SJSA1 (cell line): ENCODE measurements around the gene SMOC1. TPM values are rescaled to one million over a fixed set of nuclear protein-coding genes. Genes with fewer than 3 reads are reported as not detected.
"Not testable (repeated sequence)": the region's sequence is repeated elsewhere in the genome, so short reads cannot be mapped to it uniquely, and the experiment has no call there.

ENCODE experiments used
- DNase-seq, 2 experiments: peaks; one replicate each; pipeline ENCODE4 v3.0.0-alpha.2; 2015 to 2020; ENCODE audit warnings: low spot score in 2 of 2, low read depth in 1 of 2
- H3K27ac ChIP-seq: fragments of 250-450 bp; sonication (Bioruptor Pico); 2 replicates; pipeline ENCODE4 v1.5.1; 2020; ENCODE audit warnings: mild to moderate bottlenecking, moderate library complexity
- H3K27me3 ChIP-seq: fragments of 250-450 bp; sonication (Bioruptor Pico); replicated peaks from 2 replicates; pipeline ENCODE4 v1.5.1; 2020; ENCODE audit warnings: mild to moderate bottlenecking, moderate library complexity
- H3K36me3 ChIP-seq: fragments of 250-450 bp; sonication (Bioruptor Pico); 2 replicates; pipeline ENCODE4 v1.5.1; 2020; ENCODE audit warnings: mild to moderate bottlenecking
- H3K4me1 ChIP-seq: fragments of 250-450 bp; sonication (Bioruptor Pico); replicated peaks from 2 replicates; pipeline ENCODE4 v1.6.1; 2021; ENCODE audit warnings: mild to moderate bottlenecking
- H3K4me3 ChIP-seq: fragments of 250-450 bp; sonication (Bioruptor Pico); 2 replicates; pipeline ENCODE4 v1.5.1; 2020; ENCODE audit warnings: mild to moderate bottlenecking
- H3K9me3 ChIP-seq: fragments of 250-450 bp; sonication (Bioruptor Pico); replicated peaks from 2 replicates; pipeline ENCODE4 v1.5.1; 2020; ENCODE audit warnings: mild to moderate bottlenecking
- total RNA-seq: library from RNA; depleted of rRNA; stranded (reverse); fragments of >200 nt; shearing (Covaris generic); gene quantifications from 2 replicates; pipeline ENCODE4 v1.2.3, GENCODE V29; 2014

The SMOC1 gene
- total RNA-seq, 1 experiment from 2014 or later, result not detected

DNA sequence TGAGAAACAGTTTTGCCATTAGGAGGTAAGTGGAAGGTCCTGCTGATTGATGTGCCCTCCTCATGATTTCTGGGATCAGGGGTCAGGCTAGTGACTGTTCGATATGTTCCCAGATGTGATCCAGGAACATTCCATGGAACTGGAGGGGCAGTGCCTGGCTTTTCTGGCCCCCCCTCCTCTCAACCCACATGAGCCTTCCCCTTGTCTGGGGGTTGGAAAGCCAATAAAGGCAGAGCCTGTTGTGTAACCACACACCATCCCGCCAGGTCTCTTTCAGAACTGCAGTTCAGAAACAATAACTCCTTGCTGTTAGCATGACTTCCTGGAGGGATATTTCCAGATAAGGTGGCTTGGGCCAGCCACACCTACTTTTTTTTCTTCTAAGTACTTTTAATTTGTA, 17.8 kb downstream of the SMOC1 start:
- H3K9me3 ChIP-seq, result no peaks in the 10 kb centered on the region
- H3K36me3 ChIP-seq, result no peaks in the 10 kb centered on the region
- no peaks in the 10 kb centered on the region for H3K4me1 ChIP-seq
- no peak overlapping the region for H3K27ac ChIP-seq
- no peak overlapping the region for H3K4me3 ChIP-seq
- H3K27me3 ChIP-seq, result no peaks in the 10 kb centered on the region
- DNase-seq, result no peak

DNA sequence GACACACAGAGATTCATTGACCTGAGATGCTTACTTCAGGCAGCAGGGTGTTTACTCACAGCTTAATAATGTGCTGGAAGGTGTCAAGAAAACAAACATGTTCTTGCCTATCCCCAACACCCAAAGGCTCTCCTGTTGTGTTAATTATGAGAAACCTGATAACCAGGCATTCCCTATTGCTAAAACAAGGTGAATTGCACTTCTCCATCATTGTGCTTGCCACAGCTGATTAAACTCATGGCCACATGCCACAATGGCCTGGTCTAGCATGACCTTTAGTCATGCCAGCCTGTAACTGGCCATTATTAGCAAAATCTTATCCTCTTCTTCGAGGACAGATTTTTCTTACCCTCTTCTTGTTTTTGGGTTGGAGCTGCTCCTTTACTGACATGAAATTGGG, 21.4 kb downstream of the SMOC1 start:
- no peaks in the 10 kb centered on the region for H3K4me1 ChIP-seq
- no peaks in the 10 kb centered on the region for H3K27me3 ChIP-seq
- no peaks in the 10 kb centered on the region for H3K9me3 ChIP-seq
- DNase-seq, result no peak
- H3K4me3 ChIP-seq, result no peak overlapping the region
- no peaks in the 10 kb centered on the region for H3K36me3 ChIP-seq
- no peak overlapping the region for H3K27ac ChIP-seq

DNA sequence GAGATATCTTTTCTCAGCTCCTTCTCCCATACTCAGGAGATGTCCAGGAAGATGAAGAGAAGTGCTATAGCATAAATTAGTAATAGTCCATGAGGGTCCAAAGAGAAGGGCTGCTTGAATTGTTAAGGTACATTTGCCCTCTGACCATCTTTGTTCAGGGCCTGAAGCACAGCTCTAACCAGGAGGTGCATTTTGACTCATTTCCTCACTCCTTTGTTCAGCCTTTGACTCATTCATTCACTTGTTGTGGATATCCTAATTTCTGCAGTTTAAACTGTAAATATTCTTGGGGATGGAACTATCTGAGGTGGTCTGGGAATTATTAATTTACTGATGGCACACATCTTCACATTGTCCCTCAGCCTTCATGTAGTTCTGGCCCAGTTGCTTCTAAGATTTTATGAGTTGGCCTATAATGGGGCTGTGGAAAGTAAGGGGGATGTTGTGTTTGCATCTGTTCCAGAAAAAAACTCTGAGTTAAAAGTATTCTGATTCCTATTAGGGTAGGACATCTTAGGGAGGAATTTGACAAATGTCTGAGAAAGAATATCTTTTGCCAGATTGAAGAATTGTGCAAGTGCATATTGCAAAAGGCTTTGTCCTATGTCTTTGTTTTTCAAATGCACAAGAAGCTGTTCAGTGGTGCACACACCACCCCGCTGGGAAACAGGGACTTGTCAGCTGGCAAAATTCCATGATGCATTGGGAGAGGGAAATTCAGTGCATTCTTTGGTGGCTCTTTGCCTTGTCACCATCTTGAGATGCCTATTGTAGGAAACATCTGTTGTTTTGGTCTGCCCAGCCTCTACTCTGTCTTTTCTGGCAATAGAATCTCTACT, 22.1 kb downstream of the SMOC1 start:
- no peak for DNase-seq
- no peaks in the 10 kb centered on the region for H3K9me3 ChIP-seq
- H3K4me3 ChIP-seq, result no peak overlapping the region
- no peak overlapping the region for H3K27ac ChIP-seq
- H3K36me3 ChIP-seq, result no peaks in the 10 kb centered on the region
- no peaks in the 10 kb centered on the region for H3K4me1 ChIP-seq
- H3K27me3 ChIP-seq, result no peaks in the 10 kb centered on the region

DNA sequence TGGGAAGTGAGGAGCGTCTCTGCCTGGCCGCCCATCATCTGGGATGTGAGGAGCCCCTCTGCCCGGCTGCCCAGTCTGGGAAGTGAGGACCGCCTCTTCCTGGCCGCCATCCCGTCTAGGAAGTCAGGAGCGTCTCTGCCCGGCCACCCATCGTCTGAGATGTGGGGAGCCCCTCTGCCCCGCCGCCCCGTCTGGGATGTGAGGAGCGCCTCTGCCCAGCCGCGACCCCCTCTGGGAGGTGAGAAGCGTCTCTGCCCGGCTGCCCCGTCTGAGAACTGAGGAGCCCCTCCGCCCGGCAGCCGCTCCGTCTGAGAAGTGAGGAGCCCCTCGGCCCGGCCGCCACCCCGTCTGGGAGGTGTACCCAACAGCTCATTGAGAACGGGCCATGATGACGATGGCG, 23.8 kb downstream of the SMOC1 start:
- H3K9me3 ChIP-seq, H3K27ac ChIP-seq, H3K4me1 ChIP-seq, H3K4me3 ChIP-seq, H3K27me3 ChIP-seq, DNase-seq, H3K36me3 ChIP-seq: not testable (repeated sequence)

DNA sequence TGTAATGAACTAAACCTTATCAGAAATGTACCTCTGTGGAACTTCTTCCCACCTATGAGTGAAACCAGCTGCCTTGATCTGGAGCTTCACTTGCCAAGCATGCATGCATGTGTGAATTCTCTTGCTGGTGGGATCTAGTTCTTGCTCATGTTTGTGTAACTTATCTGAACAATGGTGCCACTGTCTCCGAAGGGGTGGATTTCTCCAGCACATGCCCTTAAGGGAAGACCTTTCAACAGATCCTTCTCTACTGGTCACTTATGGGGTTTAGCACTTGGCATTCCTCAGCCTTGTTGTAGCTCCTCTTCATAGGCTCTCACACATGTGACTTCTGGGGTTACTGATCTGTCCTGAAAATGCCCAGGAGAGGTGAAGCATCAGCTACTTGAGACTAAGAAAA, 25.0 kb downstream of the SMOC1 start:
- H3K36me3 ChIP-seq, result no peaks in the 10 kb centered on the region
- no peaks in the 10 kb centered on the region for H3K9me3 ChIP-seq
- no peak for DNase-seq
- no peak overlapping the region for H3K4me3 ChIP-seq
- H3K4me1 ChIP-seq, result no peaks in the 10 kb centered on the region
- no peak overlapping the region for H3K27ac ChIP-seq
- H3K27me3 ChIP-seq, result no peaks in the 10 kb centered on the region

DNA sequence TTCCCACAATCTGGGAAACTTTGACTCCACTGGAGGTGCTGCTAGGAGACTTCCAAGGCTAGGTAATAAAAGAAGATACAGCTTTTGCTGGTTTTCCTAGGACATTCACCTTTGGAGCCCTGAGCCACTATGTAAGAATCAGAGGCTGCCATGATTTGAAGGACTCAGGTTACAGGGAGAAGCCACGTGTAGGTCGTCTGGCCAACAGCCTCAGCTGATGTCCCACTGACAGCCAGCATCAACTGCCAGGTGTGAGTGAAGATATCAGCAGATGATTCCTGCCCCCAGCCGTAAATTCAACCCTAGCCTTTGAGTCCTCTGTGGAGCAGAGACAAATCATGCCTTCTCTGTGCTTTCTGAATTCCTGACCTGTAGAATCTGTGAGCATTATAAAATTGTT, 27.0 kb downstream of the SMOC1 start:
- Histone ChIP-seq H3K4me1 (no peaks in the 10 kb centered on the region), H3K36me3 (no peaks in the 10 kb centered on the region), H3K4me3 (no peak overlapping the region), H3K9me3 (no peaks in the 10 kb centered on the region), H3K27me3 (no peaks in the 10 kb centered on the region), H3K27ac (no peak overlapping the region)
- DNase-seq, result no peak

DNA sequence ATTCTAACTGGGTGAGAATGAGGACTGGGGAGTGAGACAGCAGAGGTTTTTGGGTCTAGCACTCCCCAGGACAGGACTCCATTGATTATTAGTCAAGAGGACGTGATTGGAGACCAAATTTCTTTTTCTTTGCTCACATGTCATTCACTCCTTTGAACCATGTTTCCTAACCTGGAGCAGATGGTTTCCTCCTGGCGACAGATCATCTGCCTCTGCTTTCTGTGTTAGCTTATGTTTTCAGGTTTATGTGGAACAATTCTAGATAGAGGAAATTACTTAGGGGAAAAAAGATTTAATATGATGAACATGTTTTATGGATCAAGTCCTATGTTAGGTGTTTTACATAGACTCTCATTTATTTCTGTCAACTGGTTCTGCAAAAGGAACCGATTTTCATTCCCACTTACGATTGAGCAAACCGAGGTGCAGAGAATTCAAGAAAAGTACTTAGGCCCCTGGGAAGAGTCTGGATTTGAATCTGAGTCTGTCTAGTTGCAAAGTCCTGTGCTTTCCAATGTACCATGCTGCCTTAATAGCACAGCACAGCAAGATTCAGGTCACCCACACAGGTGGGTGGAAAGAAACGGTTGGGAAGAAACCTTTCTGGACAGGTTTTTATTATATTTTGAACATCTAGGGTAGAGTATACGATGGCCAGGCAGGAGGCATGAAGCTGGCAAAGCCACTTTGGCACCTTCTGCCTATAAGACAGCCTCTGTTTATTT, 30.8 kb downstream of the SMOC1 start:
- no peak overlapping the region for H3K27ac ChIP-seq
- no peaks in the 10 kb centered on the region for H3K4me1 ChIP-seq
- H3K4me3 ChIP-seq, result no peak overlapping the region
- no peaks in the 10 kb centered on the region for H3K27me3 ChIP-seq
- H3K36me3 ChIP-seq, result no peaks in the 10 kb centered on the region
- no peaks in the 10 kb centered on the region for H3K9me3 ChIP-seq
- DNase-seq, result no peak

DNA sequence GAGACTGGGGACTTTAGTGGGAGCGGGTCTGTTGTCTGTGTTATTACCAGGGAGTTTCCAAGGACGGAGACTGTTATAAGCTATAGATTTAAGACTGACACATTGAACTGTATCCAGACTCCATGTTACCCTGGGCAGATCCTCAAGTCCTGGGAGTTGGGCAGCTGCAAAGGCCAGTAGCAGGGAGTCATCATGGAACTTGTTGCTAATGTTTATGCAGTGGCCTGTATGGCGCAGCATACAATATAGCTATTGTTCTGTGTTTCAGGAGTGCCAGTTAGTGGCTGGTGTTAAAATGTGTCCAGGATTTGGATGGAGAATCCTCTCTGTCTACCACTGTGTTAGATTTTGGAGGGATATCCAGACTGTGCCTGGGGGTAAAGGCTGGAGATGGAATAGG, 31.7 kb downstream of the SMOC1 start:
- Histone ChIP-seq H3K4me1 (no peaks in the 10 kb centered on the region), H3K4me3 (no peak overlapping the region), H3K27me3 (no peaks in the 10 kb centered on the region), H3K36me3 (no peaks in the 10 kb centered on the region), H3K27ac (no peak overlapping the region), H3K9me3 (no peaks in the 10 kb centered on the region)
- no peak for DNase-seq

DNA sequence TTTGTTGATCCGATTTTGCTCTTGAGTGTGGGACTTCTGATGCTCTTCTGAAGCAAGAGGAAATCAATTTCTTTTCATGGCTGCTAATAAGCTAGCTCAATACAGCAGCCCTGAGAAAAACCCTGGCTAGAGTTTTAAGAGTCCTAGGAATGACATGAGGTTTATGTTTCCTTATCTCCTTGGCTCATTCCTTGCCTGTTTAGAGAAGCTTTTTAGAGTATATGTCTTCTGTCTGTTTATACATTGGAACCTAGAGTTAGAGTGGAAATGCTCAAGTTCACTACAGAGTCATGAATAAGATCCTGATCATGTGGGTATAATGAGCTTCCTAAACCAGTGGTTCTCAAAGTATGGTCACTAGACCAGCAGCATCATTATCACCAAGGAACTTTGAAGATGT, 34.5 kb downstream of the SMOC1 start:
- Histone ChIP-seq H3K27ac (no peak overlapping the region), H3K27me3 (no peaks in the 10 kb centered on the region; the same call in 1 of the 2 replicates), H3K36me3 (no peaks in the 10 kb centered on the region), H3K4me1 (no peaks in the 10 kb centered on the region), H3K9me3 (no peaks in the 10 kb centered on the region), H3K4me3 (no peak overlapping the region)
- no peak for DNase-seq

DNA sequence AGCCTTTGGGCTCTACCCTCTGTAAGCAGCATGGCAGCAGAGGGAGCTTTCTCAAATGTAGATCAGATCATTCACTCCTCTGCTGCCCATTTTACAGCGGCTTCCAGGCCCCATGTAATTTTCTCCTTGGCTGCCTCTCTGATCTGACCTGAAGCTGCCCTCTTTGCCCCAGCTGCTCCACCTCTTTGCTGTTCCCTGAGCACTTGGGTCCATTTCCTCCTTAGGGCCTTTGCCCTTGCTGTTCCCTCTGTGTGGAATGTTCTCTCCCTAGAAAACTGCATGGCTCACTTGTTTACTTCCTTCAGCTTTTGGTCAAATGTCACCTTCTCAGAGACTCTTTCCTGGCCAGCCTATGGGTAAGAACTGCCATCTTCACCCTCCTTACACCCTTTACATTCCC, 37.2 kb downstream of the SMOC1 start:
- no peaks in the 10 kb centered on the region for H3K36me3 ChIP-seq
- H3K9me3 ChIP-seq, result no peaks in the 10 kb centered on the region
- H3K4me1 ChIP-seq, result no peaks in the 10 kb centered on the region
- no peak overlapping the region for H3K27ac ChIP-seq
- H3K4me3 ChIP-seq, result no peak overlapping the region
- DNase-seq, result no peak
- H3K27me3 ChIP-seq, result no peaks in the 10 kb centered on the region; the same call in 1 of the 2 replicates

DNA sequence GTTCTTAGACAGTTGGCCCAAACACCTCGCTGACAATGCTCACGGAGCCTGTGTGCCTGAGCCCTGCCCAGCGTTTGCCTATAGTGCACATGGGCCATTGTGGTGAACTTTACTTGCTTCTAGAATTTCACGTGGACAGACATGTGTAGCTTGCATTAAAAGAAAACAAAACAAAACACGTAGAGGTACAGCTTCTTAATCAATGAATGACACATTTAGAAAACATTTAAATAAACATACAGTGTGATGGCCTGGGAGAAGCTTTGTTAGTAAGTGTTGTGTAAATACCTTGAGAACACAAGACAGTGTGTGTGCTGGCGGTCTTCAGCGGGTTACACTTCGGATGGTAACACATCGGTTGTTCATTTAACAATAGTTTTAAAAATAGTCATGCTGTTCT, 38.1 kb downstream of the SMOC1 start:
- no peaks in the 10 kb centered on the region for H3K9me3 ChIP-seq
- no peak overlapping the region for H3K4me3 ChIP-seq
- H3K27me3 ChIP-seq, result no peaks in the 10 kb centered on the region; the same call in 1 of the 2 replicates
- H3K27ac ChIP-seq, result no peak overlapping the region
- no peak for DNase-seq
- H3K4me1 ChIP-seq, result no peaks in the 10 kb centered on the region
- no peaks in the 10 kb centered on the region for H3K36me3 ChIP-seq

DNA sequence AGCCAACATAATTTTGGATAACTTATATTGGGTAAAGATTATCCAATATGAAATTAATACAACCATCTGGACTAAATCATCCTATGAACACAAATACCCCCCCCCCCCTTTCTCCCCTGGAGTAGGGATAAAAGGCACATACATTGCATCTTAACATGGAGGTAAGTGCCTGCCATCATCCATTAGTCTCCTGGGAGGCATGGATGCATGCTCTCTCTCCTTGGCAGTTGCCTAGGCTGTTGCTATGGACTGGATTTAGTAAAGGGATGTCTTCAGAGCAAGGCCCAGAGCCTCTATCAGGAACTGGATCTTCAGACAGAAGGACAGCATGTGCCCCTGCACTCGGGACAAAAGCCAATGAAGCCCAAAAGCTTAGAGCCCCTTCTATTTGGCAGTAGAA, 40.6 kb downstream of the SMOC1 start:
- no peak for DNase-seq

DNA sequence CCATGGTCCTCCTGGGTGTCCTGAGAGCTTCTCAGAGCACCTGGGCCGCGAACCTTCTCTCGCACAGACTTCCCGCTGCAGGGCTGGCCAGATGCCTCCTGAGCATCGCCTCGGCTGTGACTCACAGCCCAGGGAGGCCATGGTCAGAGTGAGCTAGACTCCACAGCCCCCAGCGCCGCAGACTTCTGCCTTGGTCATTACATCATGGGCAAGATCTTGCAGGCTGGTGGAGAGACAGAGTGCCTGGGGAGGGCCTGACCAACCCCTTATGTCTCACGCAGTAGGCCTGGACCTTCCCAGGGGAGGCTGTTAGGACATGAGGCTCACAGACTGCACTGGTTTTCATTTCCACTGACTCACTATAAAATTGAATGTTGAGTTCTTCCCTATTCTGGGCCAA, 41.8 kb downstream of the SMOC1 start:
- no peak overlapping the region for H3K4me3 ChIP-seq
- no peaks in the 10 kb centered on the region for H3K9me3 ChIP-seq
- no peaks in the 10 kb centered on the region; the same call in 1 of the 2 replicates for H3K27me3 ChIP-seq
- DNase-seq, result no peak
- no peaks in the 10 kb centered on the region for H3K36me3 ChIP-seq
- H3K4me1 ChIP-seq, result no peaks in the 10 kb centered on the region
- H3K27ac ChIP-seq, result no peak overlapping the region

More for the DNA sequence above, 40.6 kb downstream of the SMOC1 start:
- Histone ChIP-seq H3K4me3 (no peak overlapping the region), H3K9me3 (no peaks in the 10 kb centered on the region), H3K36me3 (no peaks in the 10 kb centered on the region), H3K4me1 (no peaks in the 10 kb centered on the region), H3K27me3 (no peaks in the 10 kb centered on the region; the same call in 1 of the 2 replicates), H3K27ac (no peak overlapping the region)

DNA sequence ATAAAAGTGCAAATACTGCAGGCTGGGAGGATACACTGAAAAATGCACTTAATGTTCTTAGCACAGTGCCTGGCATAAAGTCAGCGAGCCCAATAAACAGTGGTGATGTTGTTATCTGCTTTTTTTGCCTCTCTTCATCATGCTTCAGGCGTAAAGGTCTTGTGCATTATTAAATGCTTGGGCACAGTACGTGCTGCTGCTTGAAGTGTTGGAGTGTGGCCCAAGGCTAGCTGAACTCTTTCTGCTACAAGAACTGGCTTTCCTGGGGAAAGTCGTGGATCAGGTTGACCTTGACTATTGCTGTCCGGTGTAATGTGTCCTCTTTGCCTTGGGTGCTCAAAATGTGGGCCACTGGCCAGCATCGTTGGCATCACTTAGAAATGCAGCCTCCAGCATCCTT, 43.0 kb downstream of the SMOC1 start:
- H3K4me3 ChIP-seq, result no peak overlapping the region
- no peak overlapping the region for H3K27ac ChIP-seq
- H3K9me3 ChIP-seq, result no peaks in the 10 kb centered on the region
- H3K4me1 ChIP-seq, result no peaks in the 10 kb centered on the region
- no peaks in the 10 kb centered on the region for H3K36me3 ChIP-seq
- no peaks in the 10 kb centered on the region for H3K27me3 ChIP-seq
- DNase-seq, result no peak
